WERI-Rb-1 (cell line): ENCODE results near the gene CFAP251.

Experiments
- DNase-seq: peaks from one replicate; pipeline ENCODE4 v3.0.0-alpha.2; 2020
- H3K27ac ChIP-seq: fragments of 250-450 bp; sonication (Bioruptor Pico); 2 replicates; pipeline ENCODE4 v1.5.1; 2020; ENCODE audit warnings: mild to moderate bottlenecking, moderate library complexity
- H3K27me3 ChIP-seq: fragments of 250-450 bp; sonication (Bioruptor Pico); 2 replicates; pipeline ENCODE4 v1.5.1; 2021; ENCODE audit warnings: mild to moderate bottlenecking, low read depth, moderate library complexity; ENCODE audit not compliant: insufficient read depth, severe bottlenecking
- H3K36me3 ChIP-seq: fragments of 250-450 bp; sonication (Bioruptor Pico); 2 replicates; pipeline ENCODE4 v1.5.1; 2020; ENCODE audit warnings: mild to moderate bottlenecking, moderate library complexity
- H3K4me3 ChIP-seq: 2 replicates; pipeline ENCODE4 v1.5.1; 2011; ENCODE audit warnings: low read depth, mild to moderate bottlenecking, control low read depth, low read length
- H3K9me3 ChIP-seq: fragments of 250-450 bp; sonication (Bioruptor Pico); 2 replicates; pipeline ENCODE4 v1.5.1; 2021; ENCODE audit warnings: mild to moderate bottlenecking, moderate library complexity; ENCODE audit not compliant: severe bottlenecking
- CTCF ChIP-seq: IDR thresholded peaks from 2 replicates; pipeline ENCODE4 v1.5.1; 2011; ENCODE audit warnings: low read depth, mild to moderate bottlenecking, control low read depth, inconsistent platforms, low read length

Gene CFAP251

GRCh38 chr12:122021193-122021821, 102.9 kb downstream of the CFAP251 start:
- Histone ChIP-seq H3K27me3 (peaks cover 12% of the 10 kb centered on the region), H3K36me3 (no peaks in the 10 kb centered on the region), H3K4me3 (peak overlapping the region; percentile 32), H3K27ac (no peak overlapping the region), H3K9me3 (no peaks in the 10 kb centered on the region)
- peak; percentile 12 for DNase-seq
- no peak for TF ChIP-seq CTCF

- H3K4me3 ChIP-seq: peak within 1 kb of the TSS; percentile 72
- no peaks in the 10 kb centered on the region for H3K9me3 ChIP-seq
- TF ChIP-seq CTCF: no peak
- H3K27ac ChIP-seq: peak within 1 kb of the TSS; percentile 74
- no peaks in the 10 kb centered on the region for H3K36me3 ChIP-seq
- H3K27me3 ChIP-seq: peaks cover 12% of the 10 kb centered on the region
- DNase-seq: peak; percentile 63
Measured at GRCh38 chr12:122021822-122022392, 103.5 kb downstream of the CFAP251 start, which contains the start of gene BCL7A. Gene BCL7A (plus strand): TSS chr12:122021884. CDS start chr12:122022092, 208 bp downstream.

GRCh38 chr12:122022393-122023338, 104.3 kb downstream of the CFAP251 start:
- TF ChIP-seq CTCF: no peak
- Histone ChIP-seq H3K27me3 (peaks cover 12% of the 10 kb centered on the region), H3K27ac (peak overlapping the region; percentile 70), H3K9me3 (no peaks in the 10 kb centered on the region), H3K4me3 (peak overlapping the region; percentile 72), H3K36me3 (no peaks in the 10 kb centered on the region)
- peak; percentile 22 for DNase-seq

- TF ChIP-seq CTCF: no peak
- DNase-seq: peak; percentile 86
- H3K36me3 ChIP-seq: no peaks in the 10 kb centered on the region
- peak overlapping the region; percentile 72 for H3K4me3 ChIP-seq
- H3K9me3 ChIP-seq: no peaks in the 10 kb centered on the region
- peaks cover 12% of the 10 kb centered on the region for H3K27me3 ChIP-seq
- peak overlapping the region; percentile 70 for H3K27ac ChIP-seq
Measured at GRCh38 chr12:122023339-122024131, 105.1 kb downstream of the CFAP251 start.

GRCh38 chr12:122024132-122024785, 105.9 kb downstream of the CFAP251 start:
- TF ChIP-seq CTCF: no peak

More at GRCh38 chr12:122024132-122024785, 105.9 kb downstream of the CFAP251 start:
- Histone ChIP-seq H3K36me3 (no peaks in the 10 kb centered on the region), H3K4me3 (peak overlapping the region; percentile 72), H3K27me3 (peaks cover 12% of the 10 kb centered on the region), H3K9me3 (no peaks in the 10 kb centered on the region), H3K27ac (peak overlapping the region; percentile 70)
- peak; percentile 52 for DNase-seq
